Small intestine (tissue), 7 donors: Measurements from ENCODE around the gene SMPX. TPM values are rescaled to one million over a fixed set of nuclear protein-coding genes. Genes with fewer than 3 reads are reported as not detected.

Source experiments
- DNase-seq, 2 donors: peaks; one replicate each; pipeline versions ENCODE4 v3.0.0 to v3.0.0-alpha.2; 2013
- FAIRE-seq: peaks from 2 replicates; lab custom pipeline; 2012; peaks lifted over from hg19 to GRCh38; lab: Jason Lieb, UNC
- H3K27ac ChIP-seq, 3 donors: one replicate each; pipeline ENCODE4 v1.5.1; 2013; ENCODE audit warnings: low read length in 2 of 3, mild to moderate bottlenecking in 2 of 3, control low read depth in 1 of 3, inconsistent platforms in 1 of 3, low read depth in 1 of 3, moderate library complexity in 1 of 3
- H3K27me3 ChIP-seq, 3 donors: one replicate each; pipeline ENCODE4 v1.6.1; 2013; ENCODE audit warnings: low read length in 3 of 3, inconsistent platforms in 1 of 3; ENCODE audit not compliant: control insufficient read depth in 3 of 3, insufficient read depth in 3 of 3
- H3K36me3 ChIP-seq, 3 donors: one replicate each; pipeline ENCODE4 v1.6.1; 2013; ENCODE audit warnings: low read length in 3 of 3, inconsistent platforms in 1 of 3, low read depth in 1 of 3, mild to moderate bottlenecking in 1 of 3, moderate library complexity in 1 of 3; ENCODE audit not compliant: control insufficient read depth in 3 of 3, insufficient read depth in 2 of 3
- H3K4me1 ChIP-seq, 3 donors: one replicate each; pipeline ENCODE4 v1.6.1; 2013; ENCODE audit warnings: low read length in 2 of 3, inconsistent platforms in 1 of 3, low read depth in 1 of 3, mild to moderate bottlenecking in 1 of 3, moderate library complexity in 1 of 3; ENCODE audit not compliant: control insufficient read depth in 3 of 3, insufficient read depth in 2 of 3
- H3K4me3 ChIP-seq, 3 donors: one replicate each; pipeline ENCODE4 v1.5.1; 2013; ENCODE audit warnings: low read length in 3 of 3, control low read depth in 1 of 3, inconsistent platforms in 1 of 3, low read depth in 1 of 3, mild to moderate bottlenecking in 1 of 3, moderate library complexity in 1 of 3
- H3K9me3 ChIP-seq, 2 donors: one replicate each; pipeline ENCODE4 v1.6.1; 2013; ENCODE audit warnings: low read depth in 1 of 2, low read length in 1 of 2; ENCODE audit not compliant: control insufficient read depth in 2 of 2, insufficient read depth in 1 of 2
- WGBS, 3 donors: extraction: QIAGEN DNeasy Blood & Tissue Kit; methylation state at CpG; one replicate each; pipeline ENCODE4 v1.1.7; 2013; 5-methylcytosine and 5-hydroxymethylcytosine counted together
- polyA plus RNA-seq, 4 donors: library from polyadenylated mRNA; stranded (reverse) in 3 of 4; unstranded in 1 of 4; fragments of 200-250 nt in 3 of 4; fragments of 120-200 nt in 1 of 4; gene quantifications; one replicate each; pipeline versions ENCODE4 v1.2.1 to v1.2.3, GENCODE V29; 2013
- donor health status: healthy with polysubstance abuse.
- donor health status: control.
- donor health status: control.
- donor health status: Bipolar disorder and iron deficiency.
- donor health status: healthy.

SMPX gene
- polyA plus RNA-seq, 4 donors = 0.24 to 4.1 (median 0.78) TPM; not detected in 1

DNA sequence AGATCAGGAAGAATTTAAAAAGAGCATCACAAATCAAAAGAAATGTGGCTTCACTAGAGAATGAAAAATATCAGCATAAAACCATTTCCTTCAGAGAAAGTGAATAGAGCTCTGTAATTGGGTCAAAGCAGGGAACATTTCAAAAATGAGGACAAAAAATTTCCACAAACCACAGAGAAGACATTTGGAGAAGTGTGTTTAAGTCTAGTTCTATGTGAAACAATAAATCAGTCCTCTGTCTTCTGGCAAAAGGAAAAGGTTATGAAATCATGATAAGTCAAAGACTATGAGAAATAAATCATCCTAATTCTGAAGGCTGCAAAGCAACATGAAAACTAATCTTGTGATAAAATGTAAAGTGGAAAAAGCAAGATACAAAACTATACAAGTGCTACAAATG lies 27.9 kb downstream of the SMPX start:
- H3K4me1 ChIP-seq = no peaks in the 10 kb centered on the region
- no peak overlapping the region for H3K27ac ChIP-seq
- no peak for FAIRE-seq
- H3K27me3 ChIP-seq = peaks cover 0 to 3% (median 0%) of the 10 kb centered on the region in 3 donors
- H3K36me3 ChIP-seq = no peaks in the 10 kb centered on the region
- no peak for DNase-seq
- no peaks in the 10 kb centered on the region for H3K9me3 ChIP-seq
- H3K4me3 ChIP-seq = no peak overlapping the region

DNA sequence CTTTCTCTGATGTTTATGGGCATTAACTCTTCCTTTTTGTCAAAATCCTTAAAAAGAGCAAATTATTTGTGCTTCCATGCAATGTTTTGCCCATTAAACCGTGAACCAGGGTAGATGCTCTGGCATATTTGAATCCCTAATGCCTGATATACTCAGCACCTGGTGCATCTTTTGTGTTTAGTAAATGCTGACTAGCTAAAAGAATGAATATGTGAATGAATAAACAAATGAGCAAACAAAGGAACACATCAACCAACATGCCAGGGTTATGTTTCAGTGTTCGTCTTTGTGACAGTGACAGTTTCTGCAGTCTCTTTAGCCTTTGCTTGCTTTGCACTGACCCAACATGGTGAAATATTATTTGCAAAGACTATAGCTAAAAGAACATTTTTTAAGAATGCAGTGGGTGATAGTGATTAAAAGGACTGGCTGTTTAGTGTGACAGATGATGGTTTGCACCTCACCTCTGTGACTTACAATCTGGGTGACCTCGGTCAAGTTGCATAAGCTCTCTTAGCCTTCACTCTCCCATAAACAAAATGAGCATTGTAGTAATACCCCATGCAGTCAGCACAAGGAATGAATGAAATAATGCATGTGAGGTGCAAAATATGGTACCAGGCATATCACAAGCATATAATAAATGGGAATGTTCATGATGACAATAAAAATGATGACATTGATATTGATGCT lies 29.5 kb downstream of the SMPX start:
- FAIRE-seq (no peak), DNase-seq (peak in 1 of 2 donors; percentile 9)
- Histone ChIP-seq H3K4me3 (no peak overlapping the region), H3K27me3 (peaks cover 0 to 3% (median 0%) of the 10 kb centered on the region in 3 donors), H3K9me3 (no peaks in the 10 kb centered on the region), H3K27ac (no peak overlapping the region), H3K36me3 (no peaks in the 10 kb centered on the region), H3K4me1 (no peaks in the 10 kb centered on the region)
- 66 to 80% (median 79%) methylated on average over 3 of the region's 3 CpGs for WGBS, 3 donors

DNA sequence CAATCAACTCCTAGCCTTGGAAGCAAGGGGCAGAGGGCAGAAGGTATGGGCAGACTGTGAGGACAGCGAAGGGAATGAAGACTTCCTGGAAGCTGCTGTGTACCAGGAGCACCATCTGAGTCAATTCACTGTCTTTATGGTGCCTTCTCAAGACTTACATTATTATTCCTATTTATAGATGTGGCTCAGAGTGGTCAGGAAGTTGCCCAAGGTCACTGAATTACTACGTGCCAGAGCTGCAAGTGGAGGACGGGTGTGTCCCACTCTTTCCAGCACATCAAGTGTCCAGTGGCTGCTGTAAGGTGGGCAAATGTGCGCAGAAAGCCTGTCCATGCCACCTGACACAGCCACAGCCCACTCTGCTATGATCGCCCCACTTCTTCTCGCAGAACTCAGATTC lies 32.0 kb downstream of the SMPX start:
- Histone ChIP-seq H3K4me3 (no peak overlapping the region), H3K36me3 (no peaks in the 10 kb centered on the region), H3K27ac (no peak overlapping the region), H3K27me3 (peaks cover 0 to 3% (median 0%) of the 10 kb centered on the region in 3 donors), H3K4me1 (no peaks in the 10 kb centered on the region), H3K9me3 (no peaks in the 10 kb centered on the region)
- DNase-seq (no peak), FAIRE-seq (no peak)
- WGBS, 3 donors = 57 to 72% (median 62%) methylated on average over 6 of the region's 6 CpGs

DNA sequence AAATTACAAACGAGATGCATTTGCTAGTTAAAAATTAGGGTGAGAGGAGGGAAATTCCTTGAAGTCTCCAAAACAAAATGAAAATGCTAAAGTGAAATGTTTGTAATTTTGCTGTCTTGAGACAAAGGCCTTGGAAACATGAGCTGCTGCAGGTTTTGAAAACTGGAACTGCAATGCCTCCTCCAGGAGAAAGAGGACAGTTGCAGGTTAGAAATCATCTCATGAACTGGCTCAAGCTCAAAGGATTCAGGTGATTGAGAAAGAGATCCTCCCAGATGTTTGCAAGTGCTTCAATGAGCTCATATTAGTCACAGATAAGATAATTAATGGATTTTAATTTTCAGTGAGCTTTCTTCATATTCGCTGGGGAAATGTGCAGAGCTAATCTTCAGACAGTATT lies 32.4 kb downstream of the SMPX start:
- WGBS, 3 donors = 7 to 14% (median 14%) methylated on average over 2 of the region's 2 CpGs
- Histone ChIP-seq H3K27me3 (peaks cover 0 to 3% (median 0%) of the 10 kb centered on the region in 3 donors), H3K4me1 (no peaks in the 10 kb centered on the region), H3K9me3 (no peaks in the 10 kb centered on the region), H3K36me3 (no peaks in the 10 kb centered on the region), H3K27ac (no peak overlapping the region), H3K4me3 (no peak overlapping the region)
- DNase-seq = peak in 1 of 2 donors; percentile 49
- FAIRE-seq = no peak

DNA sequence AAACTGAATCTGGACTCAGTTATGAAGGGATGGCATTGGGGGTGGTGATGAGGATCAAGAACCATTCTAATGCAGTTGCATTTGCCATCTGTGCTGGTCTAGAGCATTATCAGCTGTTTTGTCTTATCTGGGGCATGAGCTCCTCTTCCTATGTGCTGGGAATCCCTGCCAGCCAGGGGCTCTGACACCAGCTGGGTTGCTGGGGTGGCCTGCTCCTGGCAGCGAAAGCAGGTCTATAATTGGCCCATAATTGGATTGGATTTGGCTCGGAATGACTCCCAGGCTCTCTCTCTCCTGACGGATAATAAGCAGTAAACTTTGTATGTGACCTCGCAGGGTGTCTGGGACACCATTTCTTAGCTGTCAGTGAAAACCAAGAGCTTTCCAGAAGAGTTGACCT lies 34.1 kb downstream of the SMPX start:
- H3K36me3 ChIP-seq = no peaks in the 10 kb centered on the region
- 70 to 86% (median 80%) methylated on average over 4 of the region's 4 CpGs for WGBS, 3 donors
- FAIRE-seq (no peak), DNase-seq (no peak)
- H3K27me3 ChIP-seq = peaks cover 0 to 3% (median 0%) of the 10 kb centered on the region in 3 donors
- H3K4me3 ChIP-seq = no peak overlapping the region
- H3K9me3 ChIP-seq = no peaks in the 10 kb centered on the region
- no peaks in the 10 kb centered on the region for H3K4me1 ChIP-seq
- H3K27ac ChIP-seq = no peak overlapping the region

DNA sequence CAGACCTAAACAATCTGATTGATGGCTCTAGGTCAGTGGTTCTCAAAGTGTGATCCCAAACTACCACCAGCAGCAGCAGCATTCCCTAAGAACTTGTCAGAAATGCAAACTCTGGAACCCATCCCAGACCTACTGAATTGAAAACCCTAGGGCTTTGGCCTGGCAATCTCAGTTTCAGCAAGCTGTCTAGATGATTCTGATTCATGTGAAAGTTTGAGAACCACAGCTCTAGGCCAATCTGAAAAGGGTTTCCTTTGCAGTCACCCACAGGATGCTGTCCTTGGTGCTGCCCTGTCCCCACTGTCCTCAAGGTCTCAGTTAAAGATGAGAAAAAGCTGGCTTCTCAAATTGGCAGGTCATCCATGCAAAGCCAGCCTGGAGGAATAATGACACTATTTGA lies 34.8 kb downstream of the SMPX start:
- no peak for FAIRE-seq
- Histone ChIP-seq H3K27me3 (peaks cover 0 to 3% (median 0%) of the 10 kb centered on the region in 3 donors), H3K9me3 (no peaks in the 10 kb centered on the region), H3K4me3 (no peak overlapping the region), H3K27ac (no peak overlapping the region), H3K4me1 (no peaks in the 10 kb centered on the region), H3K36me3 (no peaks in the 10 kb centered on the region)
- no peak for DNase-seq

DNA sequence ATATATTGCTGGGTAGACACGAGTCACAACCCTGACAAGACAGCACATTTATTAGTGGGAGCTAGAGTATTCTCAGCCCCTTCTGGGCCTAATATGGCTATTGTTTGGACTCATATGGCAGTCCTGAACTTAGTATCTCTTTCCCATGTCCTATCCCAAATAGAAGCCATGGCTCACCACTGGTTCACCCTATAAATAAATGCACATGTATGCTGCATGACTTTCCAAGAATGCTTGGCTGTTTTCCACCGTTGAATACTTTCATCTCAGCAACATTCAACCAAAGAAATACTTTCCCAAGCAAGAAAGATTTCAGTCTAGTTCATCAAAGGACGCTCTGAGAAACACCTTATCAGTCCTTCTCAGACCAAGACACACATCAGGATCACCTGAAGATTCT lies 36.7 kb downstream of the SMPX start:
- H3K4me1 ChIP-seq = no peaks in the 10 kb centered on the region
- H3K4me3 ChIP-seq = no peak overlapping the region
- no peaks in the 10 kb centered on the region for H3K27me3 ChIP-seq
- DNase-seq (no peak), FAIRE-seq (no peak)
- H3K27ac ChIP-seq = no peak overlapping the region
- H3K9me3 ChIP-seq = no peaks in the 10 kb centered on the region
- 51 to 79% (median 65%) methylated on average over 3 of the region's 3 CpGs for WGBS, 3 donors
- no peaks in the 10 kb centered on the region for H3K36me3 ChIP-seq

DNA sequence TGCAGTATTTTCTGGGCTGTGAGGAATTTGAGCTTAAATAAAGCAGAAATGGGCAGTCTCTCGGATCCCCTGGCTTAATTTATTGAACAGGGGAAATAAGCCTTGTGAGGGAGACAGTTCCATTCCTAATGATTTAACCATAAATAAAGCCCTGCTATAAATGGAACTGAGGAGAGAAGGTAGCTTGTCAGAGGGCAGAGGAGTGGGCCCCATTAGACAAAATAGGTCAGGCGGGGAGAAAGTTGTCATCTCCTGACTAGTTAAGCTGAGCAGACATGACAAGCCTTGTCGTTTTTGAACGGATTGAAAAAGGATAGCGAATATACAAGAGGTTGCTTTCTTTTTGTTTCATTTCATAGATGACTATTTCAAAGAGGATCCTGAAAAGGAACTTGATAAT lies 39.3 kb downstream of the SMPX start:
- 75 to 83% (median 79%) methylated on average over 5 of the region's 5 CpGs for WGBS, 3 donors
- no peak for FAIRE-seq

DNA sequence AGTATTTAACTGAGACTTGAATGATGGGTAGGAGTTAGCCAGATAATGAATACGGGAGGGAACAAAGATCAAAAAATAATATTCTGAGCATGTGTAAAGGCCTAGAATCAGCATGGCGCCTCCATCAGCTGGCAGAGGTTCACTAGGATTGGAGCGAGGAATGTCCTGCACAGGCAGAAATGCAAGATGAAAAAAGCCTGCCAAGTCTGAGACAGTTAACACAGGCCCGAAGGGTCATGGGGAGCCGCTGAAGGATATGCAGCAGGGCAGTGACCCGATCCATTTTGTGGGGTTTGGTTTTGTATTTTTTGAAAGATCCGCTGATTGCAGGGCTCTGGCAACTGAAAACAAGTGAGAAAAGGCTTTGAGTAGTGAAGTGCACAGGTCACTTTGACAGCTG lies 40.1 kb downstream of the SMPX start:
- Histone ChIP-seq H3K36me3 (no peaks in the 10 kb centered on the region), H3K9me3 (no peaks in the 10 kb centered on the region), H3K4me3 (no peak overlapping the region), H3K4me1 (no peaks in the 10 kb centered on the region), H3K27ac (no peak overlapping the region), H3K27me3 (no peaks in the 10 kb centered on the region)
- DNase-seq (no peak), FAIRE-seq (no peak)
- 76 to 91% (median 87%) methylated on average over 7 of the region's 7 CpGs for WGBS, 3 donors

More for the DNA sequence above, 39.3 kb downstream of the SMPX start:
- Histone ChIP-seq H3K27ac (no peak overlapping the region), H3K9me3 (no peaks in the 10 kb centered on the region), H3K4me3 (no peak overlapping the region), H3K36me3 (no peaks in the 10 kb centered on the region), H3K27me3 (no peaks in the 10 kb centered on the region), H3K4me1 (no peaks in the 10 kb centered on the region)
- DNase-seq = no peak
